ENCODE results near the gene LDLRAD4.

- TF ChIP-seq, protein P1, sequence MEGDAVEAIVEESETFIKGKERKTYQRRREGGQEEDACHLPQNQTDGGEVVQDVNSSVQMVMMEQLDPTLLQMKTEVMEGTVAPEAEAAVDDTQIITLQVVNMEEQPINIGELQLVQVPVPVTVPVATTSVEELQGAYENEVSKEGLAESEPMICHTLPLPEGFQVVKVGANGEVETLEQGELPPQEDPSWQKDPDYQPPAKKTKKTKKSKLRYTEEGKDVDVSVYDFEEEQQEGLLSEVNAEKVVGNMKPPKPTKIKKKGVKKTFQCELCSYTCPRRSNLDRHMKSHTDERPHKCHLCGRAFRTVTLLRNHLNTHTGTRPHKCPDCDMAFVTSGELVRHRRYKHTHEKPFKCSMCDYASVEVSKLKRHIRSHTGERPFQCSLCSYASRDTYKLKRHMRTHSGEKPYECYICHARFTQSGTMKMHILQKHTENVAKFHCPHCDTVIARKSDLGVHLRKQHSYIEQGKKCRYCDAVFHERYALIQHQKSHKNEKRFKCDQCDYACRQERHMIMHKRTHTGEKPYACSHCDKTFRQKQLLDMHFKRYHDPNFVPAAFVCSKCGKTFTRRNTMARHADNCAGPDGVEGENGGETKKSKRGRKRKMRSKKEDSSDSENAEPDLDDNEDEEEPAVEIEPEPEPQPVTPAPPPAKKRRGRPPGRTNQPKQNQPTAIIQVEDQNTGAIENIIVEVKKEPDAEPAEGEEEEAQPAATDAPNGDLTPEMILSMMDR (IDR thresholded peaks at IDR 0.05; ENCODE audit: borderline replicate concordance, extremely low read depth, low read length, poor library complexity, severe bottlenecking): no peak
- TF ChIP-seq EZH2 (IDR thresholded peaks at IDR 0.05; ENCODE audit: borderline replicate concordance, low read depth, low read length, severe bottlenecking): no peak
Measured at GRCh38 chr18:13582178-13582670, 363.7 kb downstream of the LDLRAD4 start.

Measured in DND-41 (cell line).